Liver (tissue), 9 donors: ENCODE results near the gene SCIN. TPM values are rescaled to one million over a fixed set of nuclear protein-coding genes. Genes with fewer than 3 reads are reported as not detected.

ENCODE experiments used
- DNase-seq: peaks from one replicate; pipeline ENCODE4 v3.0.0-alpha.2; 2017; ENCODE audit warnings: low spot score
- H3K27ac ChIP-seq, 2 donors: one replicate each; pipeline ENCODE4 v1.7.0; 2013; ENCODE audit warnings: inconsistent platforms in 2 of 2, low read length in 2 of 2, control low read depth in 1 of 2, low read depth in 1 of 2, mild to moderate bottlenecking in 1 of 2
- H3K27me3 ChIP-seq, 4 donors: one replicate each; pipeline versions ENCODE4 v1.6.1 to v1.7.0; 2013; ENCODE audit warnings: low read length in 3 of 4, inconsistent platforms in 1 of 4, mild to moderate bottlenecking in 1 of 4, moderate library complexity in 1 of 4; ENCODE audit not compliant: control insufficient read depth in 4 of 4, insufficient read depth in 4 of 4
- H3K36me3 ChIP-seq, 4 donors: one replicate each; pipeline versions ENCODE4 v1.6.1 to v1.7.0; 2013; ENCODE audit warnings: low read length in 3 of 4, mild to moderate bottlenecking in 3 of 4, low read depth in 1 of 4, moderate library complexity in 1 of 4; ENCODE audit not compliant: control insufficient read depth in 4 of 4, insufficient read depth in 3 of 4
- H3K4me1 ChIP-seq, 4 donors: one replicate each; pipeline versions ENCODE4 v1.6.1 to v1.7.0; 2013; ENCODE audit warnings: low read length in 3 of 4, mild to moderate bottlenecking in 3 of 4, moderate library complexity in 1 of 4; ENCODE audit not compliant: control insufficient read depth in 4 of 4, insufficient read depth in 4 of 4
- H3K4me3 ChIP-seq, 3 donors: one replicate each; pipeline versions ENCODE4 v1.6.1 to v1.7.0; 2013; ENCODE audit warnings: low read length in 3 of 3, control low read depth in 1 of 3, low read depth in 1 of 3, mild to moderate bottlenecking in 1 of 3
- H3K9ac ChIP-seq, 2 donors: one replicate each; pipeline ENCODE4 v1.7.0; 2013; ENCODE audit warnings: low read length in 2 of 2, mild to moderate bottlenecking in 2 of 2, moderate library complexity in 2 of 2, control low read depth in 1 of 2, low read depth in 1 of 2
- H3K9me3 ChIP-seq, 4 donors: one replicate each; pipeline versions ENCODE4 v1.6.1 to v1.7.0; 2013; ENCODE audit warnings: low read length in 3 of 4; ENCODE audit not compliant: control insufficient read depth in 4 of 4
- EGR1 ChIP-seq, 2 donors: IDR thresholded peaks; 2 replicates each; pipeline ENCODE4 v1.6.1; 2016 to 2018; ENCODE audit warnings: antibody characterized with exemption in 2 of 2, low read depth in 2 of 2
- FOXA1 ChIP-seq: IDR thresholded peaks from 2 replicates; pipeline ENCODE4 v1.6.1; 2016; ENCODE audit warnings: antibody characterized with exemption
- FOXA2 ChIP-seq: IDR thresholded peaks from 2 replicates; pipeline ENCODE4 v1.6.1; 2016; ENCODE audit warnings: antibody characterized with exemption
- GABPA ChIP-seq, 2 donors: IDR thresholded peaks in 1 of 2; conservative IDR thresholded peaks in 1 of 2; 2 replicates each; pipeline ENCODE4 v1.6.1; 2016; ENCODE audit warnings: antibody characterized with exemption in 2 of 2, mild to moderate bottlenecking in 1 of 2, moderate library complexity in 1 of 2
- HNF4A ChIP-seq, 2 donors: conservative IDR thresholded peaks; 2 replicates each; pipeline ENCODE4 v1.6.1; 2016; ENCODE audit warnings: antibody characterized with exemption in 2 of 2, mild to moderate bottlenecking in 2 of 2
- HNF4G ChIP-seq: IDR thresholded peaks from 2 replicates; pipeline ENCODE4 v1.6.1; 2016; ENCODE audit warnings: antibody characterized with exemption
- JUND ChIP-seq, 2 donors: IDR thresholded peaks; 2 replicates each; pipeline ENCODE4 v1.6.1; 2016; ENCODE audit warnings: antibody characterized with exemption in 2 of 2
- NR2F2 ChIP-seq: IDR thresholded peaks from 2 replicates; pipeline ENCODE4 v1.6.1; 2016; ENCODE audit warnings: antibody characterized with exemption
- RAD21 ChIP-seq, 2 donors: IDR thresholded peaks; 2 replicates each; pipeline ENCODE4 v1.6.1; 2016; ENCODE audit warnings: antibody characterized with exemption in 2 of 2, mild to moderate bottlenecking in 2 of 2
- RXRA ChIP-seq, 2 donors: IDR thresholded peaks; 2 replicates each; pipeline ENCODE4 v1.6.1; 2017 to 2018; ENCODE audit warnings: antibody characterized with exemption in 2 of 2, mild to moderate bottlenecking in 1 of 2
- SP1 ChIP-seq: IDR thresholded peaks from 2 replicates; pipeline ENCODE4 v1.6.1; 2018; ENCODE audit warnings: antibody characterized with exemption, mild to moderate bottlenecking
- TAF1 ChIP-seq: conservative IDR thresholded peaks from 2 replicates; pipeline ENCODE4 v1.6.1; 2016; ENCODE audit warnings: antibody characterized with exemption, mild to moderate bottlenecking
- YY1 ChIP-seq: IDR thresholded peaks from 2 replicates; pipeline ENCODE4 v1.6.1; 2016; ENCODE audit warnings: antibody characterized with exemption, mild to moderate bottlenecking
- WGBS: extraction: QIAGEN DNeasy Blood & Tissue Kit; methylation state at CpG from one replicate; pipeline ENCODE4 v1.1.7; 2013; 5-methylcytosine and 5-hydroxymethylcytosine counted together
- polyA plus RNA-seq, 2 donors: library from polyadenylated mRNA; stranded (reverse) in 1 of 2; unstranded in 1 of 2; fragments of 200-250 nt in 1 of 2; fragments of >200 nt in 1 of 2; fragmentation: Nextera tagmentation in 1 of 2; extraction: Ambion mirVana in 1 of 2; gene quantifications; one replicate each; pipeline versions ENCODE4 v1.2.1 to v1.2.3, GENCODE V29; 2013 to 2015
- total RNA-seq, 2 donors: library from RNA; depleted of rRNA; stranded (reverse); fragments of >200 nt; gene quantifications; one replicate each; pipeline ENCODE4 v1.2.3, GENCODE V29; 2014
- TF ChIP-seq, protein P1 (sequence below): IDR thresholded peaks from 2 replicates; pipeline ENCODE4 v1.6.1; 2016; ENCODE audit warnings: antibody characterized with exemption
- TF ChIP-seq, protein P2 (sequence below): fragments of 150-350 bp; IDR thresholded peaks from 2 replicates; pipeline ENCODE4 v1.5.1; 2017; ENCODE audit warnings: improper control_type of control experiment, low read depth, low read length; ENCODE audit not compliant: missing input control
- TF ChIP-seq, protein P3 (sequence below): IDR thresholded peaks from 2 replicates; pipeline ENCODE4 v1.6.1; 2016; ENCODE audit warnings: antibody characterized with exemption
- TF ChIP-seq, protein P4 (sequence below): IDR thresholded peaks from 2 replicates; pipeline ENCODE4 v1.6.1; 2016; ENCODE audit warnings: antibody characterized with exemption
- TF ChIP-seq, protein P5 (sequence below): IDR thresholded peaks from 2 replicates; pipeline ENCODE4 v1.6.1; 2016; ENCODE audit warnings: antibody characterized with exemption, mild to moderate bottlenecking
- donor health status: healthy.
- donor health status: healthy.
- donor health status: healthy.
- donor health status: healthy.
- donor health status: healthy.

The SCIN gene
- total and polyA plus RNA-seq, 4 donors: 0.05 to 0.23 TPM; not detected in 2

DNA sequence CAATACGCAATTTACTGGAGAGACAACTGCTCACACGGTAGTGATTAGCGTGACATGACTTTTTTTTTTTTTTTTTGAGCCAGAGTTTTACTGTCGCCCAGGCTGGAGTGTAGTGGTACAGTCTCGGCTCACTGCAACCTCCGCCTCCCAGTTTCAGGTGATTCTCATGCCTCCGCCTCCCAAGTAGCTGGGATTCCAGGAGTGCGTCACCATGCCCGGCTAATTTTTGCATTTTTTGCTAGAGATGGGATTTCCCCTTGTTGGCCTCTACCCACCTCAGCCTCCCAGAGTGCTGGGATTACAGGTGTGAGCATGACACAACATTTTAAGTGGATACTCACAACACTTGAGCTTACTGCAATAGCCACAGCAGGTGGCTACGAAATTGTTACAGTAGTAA is 128.8 kb downstream of the SCIN start:
- Histone ChIP-seq H3K4me1 (no peaks in the 10 kb centered on the region), H3K9me3 (peaks cover 0 to 6% (median under 1%) of the 10 kb centered on the region in 4 donors), H3K27me3 (no peaks in the 10 kb centered on the region), H3K36me3 (no peaks in the 10 kb centered on the region), H3K4me3 (no peak overlapping the region), H3K27ac (no peak overlapping the region), H3K9ac (no peak overlapping the region)
- 96% methylated on average over 10 of the region's 10 CpGs for WGBS
- TF ChIP-seq, protein P1, sequence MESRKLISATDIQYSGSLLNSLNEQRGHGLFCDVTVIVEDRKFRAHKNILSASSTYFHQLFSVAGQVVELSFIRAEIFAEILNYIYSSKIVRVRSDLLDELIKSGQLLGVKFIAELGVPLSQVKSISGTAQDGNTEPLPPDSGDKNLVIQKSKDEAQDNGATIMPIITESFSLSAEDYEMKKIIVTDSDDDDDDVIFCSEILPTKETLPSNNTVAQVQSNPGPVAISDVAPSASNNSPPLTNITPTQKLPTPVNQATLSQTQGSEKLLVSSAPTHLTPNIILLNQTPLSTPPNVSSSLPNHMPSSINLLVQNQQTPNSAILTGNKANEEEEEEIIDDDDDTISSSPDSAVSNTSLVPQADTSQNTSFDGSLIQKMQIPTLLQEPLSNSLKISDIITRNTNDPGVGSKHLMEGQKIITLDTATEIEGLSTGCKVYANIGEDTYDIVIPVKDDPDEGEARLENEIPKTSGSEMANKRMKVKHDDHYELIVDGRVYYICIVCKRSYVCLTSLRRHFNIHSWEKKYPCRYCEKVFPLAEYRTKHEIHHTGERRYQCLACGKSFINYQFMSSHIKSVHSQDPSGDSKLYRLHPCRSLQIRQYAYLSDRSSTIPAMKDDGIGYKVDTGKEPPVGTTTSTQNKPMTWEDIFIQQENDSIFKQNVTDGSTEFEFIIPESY: no peak
- TF ChIP-seq EGR1 (IDR thresholded peaks at IDR 0.05; ENCODE audit: low read depth in 2 of 2) (no peak), GABPA (IDR thresholded peaks at IDR 0.05 in 1 of 2, conservative IDR thresholded peaks at IDR 0.05 in 1 of 2) (no peak), JUND (IDR thresholded peaks at IDR 0.05) (no peak), YY1 (no peak), NR2F2 (no peak), RAD21 (IDR thresholded peaks at IDR 0.05) (no peak), TAF1 (no peak), SP1 (no peak), RXRA (IDR thresholded peaks at IDR 0.05) (no peak), HNF4A (conservative IDR thresholded peaks at IDR 0.05) (no peak), FOXA2 (no peak), HNF4G (no peak), FOXA1 (no peak)
- TF ChIP-seq, protein P2, sequence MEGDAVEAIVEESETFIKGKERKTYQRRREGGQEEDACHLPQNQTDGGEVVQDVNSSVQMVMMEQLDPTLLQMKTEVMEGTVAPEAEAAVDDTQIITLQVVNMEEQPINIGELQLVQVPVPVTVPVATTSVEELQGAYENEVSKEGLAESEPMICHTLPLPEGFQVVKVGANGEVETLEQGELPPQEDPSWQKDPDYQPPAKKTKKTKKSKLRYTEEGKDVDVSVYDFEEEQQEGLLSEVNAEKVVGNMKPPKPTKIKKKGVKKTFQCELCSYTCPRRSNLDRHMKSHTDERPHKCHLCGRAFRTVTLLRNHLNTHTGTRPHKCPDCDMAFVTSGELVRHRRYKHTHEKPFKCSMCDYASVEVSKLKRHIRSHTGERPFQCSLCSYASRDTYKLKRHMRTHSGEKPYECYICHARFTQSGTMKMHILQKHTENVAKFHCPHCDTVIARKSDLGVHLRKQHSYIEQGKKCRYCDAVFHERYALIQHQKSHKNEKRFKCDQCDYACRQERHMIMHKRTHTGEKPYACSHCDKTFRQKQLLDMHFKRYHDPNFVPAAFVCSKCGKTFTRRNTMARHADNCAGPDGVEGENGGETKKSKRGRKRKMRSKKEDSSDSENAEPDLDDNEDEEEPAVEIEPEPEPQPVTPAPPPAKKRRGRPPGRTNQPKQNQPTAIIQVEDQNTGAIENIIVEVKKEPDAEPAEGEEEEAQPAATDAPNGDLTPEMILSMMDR: no peak
- TF ChIP-seq, protein P3, sequence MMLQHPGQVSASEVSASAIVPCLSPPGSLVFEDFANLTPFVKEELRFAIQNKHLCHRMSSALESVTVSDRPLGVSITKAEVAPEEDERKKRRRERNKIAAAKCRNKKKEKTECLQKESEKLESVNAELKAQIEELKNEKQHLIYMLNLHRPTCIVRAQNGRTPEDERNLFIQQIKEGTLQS: no peak
- TF ChIP-seq, protein P4, sequence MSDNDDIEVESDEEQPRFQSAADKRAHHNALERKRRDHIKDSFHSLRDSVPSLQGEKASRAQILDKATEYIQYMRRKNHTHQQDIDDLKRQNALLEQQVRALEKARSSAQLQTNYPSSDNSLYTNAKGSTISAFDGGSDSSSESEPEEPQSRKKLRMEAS: no peak
- TF ChIP-seq, protein P5, sequence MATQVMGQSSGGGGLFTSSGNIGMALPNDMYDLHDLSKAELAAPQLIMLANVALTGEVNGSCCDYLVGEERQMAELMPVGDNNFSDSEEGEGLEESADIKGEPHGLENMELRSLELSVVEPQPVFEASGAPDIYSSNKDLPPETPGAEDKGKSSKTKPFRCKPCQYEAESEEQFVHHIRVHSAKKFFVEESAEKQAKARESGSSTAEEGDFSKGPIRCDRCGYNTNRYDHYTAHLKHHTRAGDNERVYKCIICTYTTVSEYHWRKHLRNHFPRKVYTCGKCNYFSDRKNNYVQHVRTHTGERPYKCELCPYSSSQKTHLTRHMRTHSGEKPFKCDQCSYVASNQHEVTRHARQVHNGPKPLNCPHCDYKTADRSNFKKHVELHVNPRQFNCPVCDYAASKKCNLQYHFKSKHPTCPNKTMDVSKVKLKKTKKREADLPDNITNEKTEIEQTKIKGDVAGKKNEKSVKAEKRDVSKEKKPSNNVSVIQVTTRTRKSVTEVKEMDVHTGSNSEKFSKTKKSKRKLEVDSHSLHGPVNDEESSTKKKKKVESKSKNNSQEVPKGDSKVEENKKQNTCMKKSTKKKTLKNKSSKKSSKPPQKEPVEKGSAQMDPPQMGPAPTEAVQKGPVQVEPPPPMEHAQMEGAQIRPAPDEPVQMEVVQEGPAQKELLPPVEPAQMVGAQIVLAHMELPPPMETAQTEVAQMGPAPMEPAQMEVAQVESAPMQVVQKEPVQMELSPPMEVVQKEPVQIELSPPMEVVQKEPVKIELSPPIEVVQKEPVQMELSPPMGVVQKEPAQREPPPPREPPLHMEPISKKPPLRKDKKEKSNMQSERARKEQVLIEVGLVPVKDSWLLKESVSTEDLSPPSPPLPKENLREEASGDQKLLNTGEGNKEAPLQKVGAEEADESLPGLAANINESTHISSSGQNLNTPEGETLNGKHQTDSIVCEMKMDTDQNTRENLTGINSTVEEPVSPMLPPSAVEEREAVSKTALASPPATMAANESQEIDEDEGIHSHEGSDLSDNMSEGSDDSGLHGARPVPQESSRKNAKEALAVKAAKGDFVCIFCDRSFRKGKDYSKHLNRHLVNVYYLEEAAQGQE: no peak
- no peak for DNase-seq
